ENCODE measurements around the gene ADAMTSL5. TPM values are rescaled to one million over a fixed set of nuclear protein-coding genes. Genes with fewer than 3 reads are reported as not detected.

ADAMTSL5 gene
- total RNA-seq, 2 donors from 2014 or later: 14.5 to 27.2 TPM

- no peak overlapping the region for H3K27ac ChIP-seq
- TF ChIP-seq CTCF (IDR thresholded peaks at IDR 0.05): no peak
- DNase-seq (ENCODE audit: low spot score): no peak
- H3K9me3 ChIP-seq: no peaks in the 10 kb centered on the region
- no peak overlapping the region for H3K4me3 ChIP-seq
- peaks cover 0 to 17% of the 10 kb centered on the region in 2 donors for H3K4me1 ChIP-seq
- no peaks in the 10 kb centered on the region for H3K36me3 ChIP-seq
- no peaks in the 10 kb centered on the region for H3K27me3 ChIP-seq
These were observed 3.6 kb upstream of the ADAMTSL5 start for GRCh38 chr19:1516395-1516753.

GRCh38 chr19:1514986-1515721 lies 2.3 kb upstream of the ADAMTSL5 start:
- Histone ChIP-seq H3K4me3 (no peak overlapping the region), H3K27me3 (no peaks in the 10 kb centered on the region), H3K36me3 (no peaks in the 10 kb centered on the region), H3K9me3 (no peaks in the 10 kb centered on the region), H3K4me1 (peaks cover 0 to 17% of the 10 kb centered on the region in 2 donors), H3K27ac (no peak overlapping the region)
- DNase-seq (ENCODE audit: low spot score): no peak
- no peak for TF ChIP-seq CTCF (IDR thresholded peaks at IDR 0.05)

- no peak overlapping the region for H3K27ac ChIP-seq
These were observed 1.5 kb upstream of the ADAMTSL5 start for GRCh38 chr19:1514295-1514661.

GRCh38 chr19:1513499-1514294 lies 878 bp upstream of the ADAMTSL5 start:
- peak overlapping the region; percentile 87 to 96 for H3K27ac ChIP-seq
- TF ChIP-seq CTCF (IDR thresholded peaks at IDR 0.05): peak; percentile 48 to 76
- H3K27me3 ChIP-seq: no peaks in the 10 kb centered on the region
- H3K4me1 ChIP-seq: peaks cover 0 to 17% of the 10 kb centered on the region in 2 donors
- no peak for DNase-seq (ENCODE audit: low spot score)
- H3K36me3 ChIP-seq: no peaks in the 10 kb centered on the region
- peak overlapping the region; percentile 63 to 68 for H3K4me3 ChIP-seq
- H3K9me3 ChIP-seq: no peaks in the 10 kb centered on the region

More at GRCh38 chr19:1514295-1514661, 1.5 kb upstream of the ADAMTSL5 start:
- TF ChIP-seq CTCF (IDR thresholded peaks at IDR 0.05): no peak
- no peaks in the 10 kb centered on the region for H3K36me3 ChIP-seq
- peaks cover 0 to 17% of the 10 kb centered on the region in 2 donors for H3K4me1 ChIP-seq
- H3K27me3 ChIP-seq: no peaks in the 10 kb centered on the region
- DNase-seq (ENCODE audit: low spot score): no peak
- no peak overlapping the region for H3K4me3 ChIP-seq
- no peaks in the 10 kb centered on the region for H3K9me3 ChIP-seq

- no peak for TF ChIP-seq CTCF (IDR thresholded peaks at IDR 0.05)
- Histone ChIP-seq H3K4me1 (peaks cover 0 to 22% of the 10 kb centered on the region in 2 donors), H3K4me3 (no peak overlapping the region), H3K36me3 (no peaks in the 10 kb centered on the region), H3K27me3 (no peaks in the 10 kb centered on the region), H3K27ac (peak overlapping the region; percentile 87 to 96), H3K9me3 (no peaks in the 10 kb centered on the region)
- no peak for DNase-seq (ENCODE audit: low spot score)
These were observed 1.2 kb downstream of the ADAMTSL5 start for GRCh38 chr19:1511318-1512317.
